Ovary (tissue), 3 donors: ENCODE results near the gene E2F2.

Experiments
- CTCF ChIP-seq, 3 donors: fragments of 450-650 bp in 2 of 3; fragments of 200-600 bp in 1 of 3; IDR thresholded peaks; one replicate each; pipeline versions ENCODE4 v1.5.1 to v1.8.0; 2016 to 2022; ENCODE audit warnings: antibody characterized with exemption in 3 of 3, mild to moderate bottlenecking in 1 of 3
- EP300 ChIP-seq: sonication (generic); formaldehyde crosslinking; IDR thresholded peaks from one replicate; pipeline ENCODE4 v1.6.1; 2017; ENCODE audit warnings: antibody characterized with exemption
- POLR2A ChIP-seq: fragments of 450-650 bp; IDR thresholded peaks from one replicate; pipeline ENCODE4 v1.6.1; 2017; ENCODE audit warnings: antibody characterized with exemption, mild to moderate bottlenecking, moderate library complexity
- donor health status: DM: no; HTN: no; CAD: no.

GRCh38 chr1:23524163-23524562 lies 6.9 kb downstream of the E2F2 start:
- TF ChIP-seq POLR2A (no peak), CTCF (IDR thresholded peaks at IDR 0.05) (no peak), EP300 (no peak)
